GM12874 (cell line): ENCODE data around the gene SMCO2.

Source experiments
- CTCF ChIP-seq: IDR thresholded peaks from 2 replicates; pipeline ENCODE4 v1.5.1; 2011; ENCODE audit warnings: low read depth, mild to moderate bottlenecking, control low read depth, low read length, moderate library complexity; ENCODE audit not compliant: insufficient read depth

The SMCO2 gene

DNA sequence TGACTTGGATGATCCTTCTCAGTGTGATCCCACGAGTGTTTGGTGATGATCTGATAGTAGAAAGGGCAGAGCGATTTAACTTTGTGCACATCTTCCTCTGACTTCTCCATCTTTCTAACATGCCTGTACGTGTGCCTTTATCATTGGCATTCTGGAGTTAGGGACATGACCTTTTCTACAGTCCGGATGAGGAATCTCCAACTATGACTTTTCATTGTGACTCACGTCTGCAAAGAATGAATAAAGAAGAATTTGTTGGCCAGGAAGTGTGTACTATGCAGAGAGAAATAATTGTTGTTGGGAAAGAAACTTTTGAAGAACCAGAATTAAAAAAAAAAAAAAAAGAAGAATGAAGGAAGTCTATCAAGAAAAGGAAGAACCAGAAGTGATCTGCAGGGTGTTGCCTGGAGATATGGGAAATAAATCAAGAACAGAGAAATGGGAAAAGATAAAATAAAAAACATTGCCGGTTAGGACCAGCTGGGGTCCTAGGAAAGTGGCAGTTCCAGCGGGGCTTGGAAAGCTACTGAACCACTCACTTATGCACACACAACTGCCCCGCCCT lies 102.8 kb downstream of the SMCO2 start:
- no peak for TF ChIP-seq CTCF

DNA sequence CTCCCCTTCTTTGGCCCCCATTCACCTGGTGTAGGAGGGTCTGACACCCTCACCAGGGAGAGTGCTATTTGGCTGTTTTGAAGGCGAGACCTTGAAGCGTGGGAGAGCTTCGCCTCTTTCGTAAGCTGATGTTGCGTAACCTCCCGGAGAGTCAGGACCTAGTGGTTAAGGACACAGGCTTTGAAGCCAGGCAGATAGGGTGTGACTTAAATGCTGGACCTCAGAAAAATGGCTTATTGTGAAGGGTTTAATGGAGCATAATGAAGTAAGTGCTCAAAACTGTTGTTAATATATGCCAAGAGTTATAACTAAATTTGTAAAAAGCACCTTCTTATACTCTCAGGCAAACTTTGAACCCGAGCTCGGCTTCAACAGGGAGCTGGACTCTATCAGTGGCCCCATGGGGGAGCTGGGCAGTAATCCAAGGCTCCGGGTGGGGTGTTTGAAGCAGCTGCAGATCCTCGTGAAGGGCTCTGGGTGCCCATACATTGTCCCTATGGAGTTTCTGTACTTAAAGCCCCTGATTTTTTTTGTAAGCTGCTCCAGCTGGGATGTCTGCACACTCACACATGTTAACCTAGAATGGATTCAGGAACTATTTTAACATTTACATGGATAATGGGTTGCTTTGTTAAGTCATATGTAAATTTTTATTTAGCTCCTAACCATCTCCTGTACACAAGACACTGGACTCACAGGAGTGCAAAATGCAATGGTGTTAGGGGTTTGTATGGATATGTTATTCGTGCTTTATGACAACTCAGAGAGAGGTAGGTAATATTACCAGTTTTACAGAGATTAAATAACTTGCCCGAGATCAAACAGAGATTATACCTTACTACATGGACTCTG lies 103.5 kb downstream of the SMCO2 start:
- TF ChIP-seq CTCF: no peak

- TF ChIP-seq CTCF: no peak
These were observed 104.1 kb downstream of the SMCO2 start for GRCh38 chr12:27550653-27550975.

DNA sequence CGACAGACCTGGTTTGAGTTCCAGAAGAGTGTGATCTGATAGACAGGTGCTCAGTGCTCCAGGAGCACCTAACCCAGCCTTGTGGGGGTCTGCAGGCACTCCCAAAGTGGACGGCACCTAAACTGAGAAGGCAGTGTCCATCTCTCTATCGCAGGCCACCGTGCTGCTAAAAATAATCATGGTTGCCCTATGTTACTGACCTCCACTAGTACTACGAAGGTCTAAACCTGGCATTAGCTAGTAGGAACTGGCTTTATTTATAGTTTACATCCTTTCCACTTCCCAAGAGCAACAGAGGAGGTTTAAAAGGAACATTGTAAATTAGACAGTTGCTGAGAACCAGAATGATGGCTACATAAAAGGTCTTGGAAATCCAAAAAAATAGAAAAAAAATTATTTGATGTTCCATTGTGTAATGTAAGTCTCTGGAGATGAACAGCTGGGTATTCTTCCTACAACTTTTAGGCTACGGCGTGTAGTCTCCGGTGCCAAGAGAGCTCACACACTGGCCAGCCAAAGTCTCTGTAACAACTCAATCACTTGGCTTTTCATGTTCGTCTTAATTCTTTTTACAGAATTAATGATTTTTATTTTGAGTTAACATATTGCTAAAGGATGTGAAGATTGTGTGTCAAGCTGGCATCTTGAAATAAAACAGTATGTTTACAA lies 104.8 kb downstream of the SMCO2 start:
- TF ChIP-seq CTCF: no peak
